Type B pancreatic cell (in vitro differentiated cells): ENCODE data around the gene SHISA6. TPM values are rescaled to one million over a fixed set of nuclear protein-coding genes. Genes with fewer than 3 reads are reported as not detected.
A peak's percentile ranks its signal among the peaks of the same experiment; 100 is the strongest.

Experiments used
- DNase-seq: peaks from one replicate; pipeline ENCODE4 v3.0.0; 2021; ENCODE audit warnings: mixed read lengths; ENCODE audit not compliant: unreplicated experiment; ENCODE audit errors: extremely low spot score
- H3K27ac Mint-ChIP-seq: 2 replicates; pipeline ENCODE4 v1.8.0; 2021; ENCODE audit warnings: mild to moderate bottlenecking, mixed read lengths
- H3K27me3 Mint-ChIP-seq: 2 replicates; pipeline ENCODE4 v1.8.0; 2021; ENCODE audit warnings: mixed read lengths
- H3K36me3 Mint-ChIP-seq: 2 replicates; pipeline ENCODE4 v1.8.0; 2021; ENCODE audit warnings: mixed read lengths
- H3K4me1 Mint-ChIP-seq: one replicate; pipeline ENCODE4 v1.8.0; 2021; ENCODE audit warnings: mixed read lengths; ENCODE audit not compliant: unreplicated experiment
- H3K4me3 Mint-ChIP-seq: 2 replicates; pipeline ENCODE4 v1.8.0; 2021; ENCODE audit warnings: mild to moderate bottlenecking, mixed read lengths
- H3K9me3 Mint-ChIP-seq: 2 replicates; pipeline ENCODE4 v1.8.0; 2021; ENCODE audit warnings: mixed read lengths
- total RNA-seq: library from RNA; stranded (reverse); gene quantifications from 2 replicates; pipeline ENCODE4 v1.2.1, GENCODE V29; 2021; ENCODE audit warnings: low replicate concordance
- TF ChIP-seq, protein P1 (sequence below): fragments of 200-600 bp; sonication (generic); conservative IDR thresholded peaks from 2 replicates; pipeline ENCODE4 v1.5.0; 2021; ENCODE audit warnings: antibody characterized with exemption, mild to moderate bottlenecking

SHISA6 gene
- total RNA-seq, 1 donor from 2014 or later = 5.0 TPM

DNA sequence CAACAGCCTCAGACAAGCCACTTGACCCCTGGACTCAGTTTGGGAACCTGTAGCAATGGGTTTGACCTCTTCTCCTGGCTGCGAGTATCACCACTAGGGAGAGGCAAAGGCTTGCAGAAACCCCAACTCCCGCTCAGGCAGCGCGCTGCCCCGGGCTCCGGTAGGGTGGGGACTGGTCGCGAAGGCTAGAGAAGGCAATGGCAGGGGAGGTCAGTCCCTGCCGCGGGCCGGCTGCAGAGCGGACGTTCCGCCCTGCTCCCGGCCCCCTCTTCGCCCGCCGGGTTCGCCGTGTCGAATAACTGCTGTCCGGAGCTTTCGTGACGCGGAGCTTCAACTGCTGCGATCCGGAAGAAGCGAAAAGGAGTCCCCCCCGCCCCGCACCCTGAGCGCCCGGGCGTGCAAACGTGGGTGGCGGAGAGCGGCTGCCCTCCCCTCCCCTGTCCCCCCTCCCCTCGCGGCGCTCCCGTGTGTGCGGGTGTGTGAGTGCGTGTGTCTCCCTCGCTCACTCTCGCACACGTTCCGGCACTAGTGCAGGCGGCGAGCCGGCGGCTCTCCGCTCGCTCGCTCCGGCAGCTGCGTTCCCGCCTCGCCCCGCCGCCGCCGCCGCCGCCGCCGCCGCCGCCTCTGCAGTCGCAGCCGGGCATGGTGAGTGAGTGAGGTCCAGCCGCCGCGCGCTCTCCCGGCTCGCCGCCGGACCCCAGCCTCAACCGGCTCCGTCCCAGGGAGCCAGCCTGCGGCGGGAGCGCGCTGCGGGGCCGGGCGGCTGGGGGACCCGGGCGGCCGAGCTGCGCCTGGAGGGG lies 772 bp upstream of the SHISA6 start:
- peaks cover 83% of the 10 kb centered on the region for H3K27me3 Mint-ChIP-seq
- H3K36me3 Mint-ChIP-seq = no peaks in the 10 kb centered on the region
- H3K9me3 Mint-ChIP-seq = no peaks in the 10 kb centered on the region
- H3K4me1 Mint-ChIP-seq = peaks cover 13% of the 10 kb centered on the region
- peak overlapping the region; percentile 81 for H3K4me3 Mint-ChIP-seq
- TF ChIP-seq, protein P1, sequence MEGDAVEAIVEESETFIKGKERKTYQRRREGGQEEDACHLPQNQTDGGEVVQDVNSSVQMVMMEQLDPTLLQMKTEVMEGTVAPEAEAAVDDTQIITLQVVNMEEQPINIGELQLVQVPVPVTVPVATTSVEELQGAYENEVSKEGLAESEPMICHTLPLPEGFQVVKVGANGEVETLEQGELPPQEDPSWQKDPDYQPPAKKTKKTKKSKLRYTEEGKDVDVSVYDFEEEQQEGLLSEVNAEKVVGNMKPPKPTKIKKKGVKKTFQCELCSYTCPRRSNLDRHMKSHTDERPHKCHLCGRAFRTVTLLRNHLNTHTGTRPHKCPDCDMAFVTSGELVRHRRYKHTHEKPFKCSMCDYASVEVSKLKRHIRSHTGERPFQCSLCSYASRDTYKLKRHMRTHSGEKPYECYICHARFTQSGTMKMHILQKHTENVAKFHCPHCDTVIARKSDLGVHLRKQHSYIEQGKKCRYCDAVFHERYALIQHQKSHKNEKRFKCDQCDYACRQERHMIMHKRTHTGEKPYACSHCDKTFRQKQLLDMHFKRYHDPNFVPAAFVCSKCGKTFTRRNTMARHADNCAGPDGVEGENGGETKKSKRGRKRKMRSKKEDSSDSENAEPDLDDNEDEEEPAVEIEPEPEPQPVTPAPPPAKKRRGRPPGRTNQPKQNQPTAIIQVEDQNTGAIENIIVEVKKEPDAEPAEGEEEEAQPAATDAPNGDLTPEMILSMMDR = peak; percentile 51
- peak overlapping the region; percentile 65 for H3K27ac Mint-ChIP-seq
- no peak for DNase-seq

DNA sequence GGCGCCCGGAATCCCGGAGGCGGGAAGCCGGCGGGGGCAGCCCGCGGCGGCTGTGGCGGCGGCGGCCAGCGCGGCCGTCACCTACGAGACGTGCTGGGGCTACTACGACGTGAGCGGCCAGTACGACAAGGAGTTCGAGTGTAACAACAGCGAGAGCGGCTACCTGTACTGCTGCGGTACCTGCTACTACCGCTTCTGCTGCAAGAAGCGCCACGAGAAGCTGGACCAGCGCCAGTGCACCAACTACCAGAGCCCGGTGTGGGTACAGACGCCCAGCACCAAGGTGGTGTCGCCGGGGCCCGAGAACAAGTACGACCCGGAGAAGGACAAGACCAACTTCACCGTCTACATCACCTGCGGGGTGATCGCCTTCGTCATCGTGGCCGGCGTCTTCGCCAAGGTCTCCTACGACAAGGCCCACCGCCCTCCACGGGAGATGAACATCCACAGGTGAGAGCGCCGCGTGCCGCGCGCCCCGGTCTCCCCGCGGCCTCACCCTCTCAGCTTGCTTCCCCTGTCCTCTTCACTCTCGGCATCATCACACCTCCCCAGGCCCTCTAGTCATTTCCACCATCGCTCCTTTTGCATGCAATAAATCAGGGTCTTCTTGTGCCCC lies 706 bp downstream of the SHISA6 start:
- Mint-ChIP-seq H3K4me3 (peak overlapping the region; percentile 82), H3K4me1 (peaks cover 13% of the 10 kb centered on the region), H3K27me3 (peaks cover 84% of the 10 kb centered on the region), H3K27ac (no peak overlapping the region), H3K9me3 (no peaks in the 10 kb centered on the region), H3K36me3 (no peaks in the 10 kb centered on the region)
- TF ChIP-seq, protein P1 = no peak
- no peak for DNase-seq

DNA sequence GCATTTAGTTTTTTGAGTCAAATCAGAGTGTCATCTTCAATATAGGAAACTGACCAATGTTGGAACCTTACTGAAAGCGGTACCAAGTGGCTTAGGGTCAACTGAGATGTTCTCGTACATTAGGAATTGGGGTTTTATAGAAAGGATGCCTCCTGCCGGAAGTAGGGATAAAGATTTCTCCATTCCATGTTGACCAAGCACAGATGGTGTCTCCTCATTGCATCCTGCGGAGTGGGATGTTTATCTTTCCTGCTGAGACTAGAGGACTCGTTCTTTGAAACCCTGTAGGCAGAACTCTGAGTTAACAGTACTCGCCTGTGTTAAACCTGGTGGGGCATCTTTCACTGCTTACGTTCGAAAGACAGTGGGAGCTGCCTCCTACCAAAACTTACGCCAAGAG lies 1.4 kb downstream of the SHISA6 start:
- peaks cover 84% of the 10 kb centered on the region for H3K27me3 Mint-ChIP-seq
- TF ChIP-seq, protein P1 = no peak
- DNase-seq = no peak
- no peak overlapping the region for H3K27ac Mint-ChIP-seq
- no peaks in the 10 kb centered on the region for H3K9me3 Mint-ChIP-seq
- peak overlapping the region; percentile 82 for H3K4me3 Mint-ChIP-seq
- peaks cover 13% of the 10 kb centered on the region for H3K4me1 Mint-ChIP-seq
- no peaks in the 10 kb centered on the region for H3K36me3 Mint-ChIP-seq

DNA sequence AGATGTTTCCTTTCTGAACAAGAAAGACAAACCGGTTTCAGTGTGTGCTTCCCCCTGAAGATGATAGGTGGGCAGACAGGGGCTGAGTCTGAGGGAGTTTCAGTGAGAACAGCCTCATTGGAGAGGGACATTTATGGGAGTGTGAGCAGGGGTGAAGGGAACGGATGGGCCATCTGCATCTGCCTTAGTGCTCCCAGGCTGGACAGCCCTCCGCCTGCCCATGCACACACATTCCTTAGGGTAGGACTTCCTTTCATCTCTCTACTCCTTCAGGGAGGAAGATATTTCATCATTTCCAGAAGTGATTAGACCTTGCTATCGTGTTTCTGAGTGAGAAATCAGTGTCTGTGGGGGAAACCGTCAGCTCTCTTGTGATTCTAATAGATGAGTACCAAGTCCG lies 3.8 kb downstream of the SHISA6 start:
- Mint-ChIP-seq H3K4me3 (no peak overlapping the region), H3K4me1 (no peaks in the 10 kb centered on the region), H3K36me3 (no peaks in the 10 kb centered on the region), H3K9me3 (no peaks in the 10 kb centered on the region), H3K27me3 (peaks cover 66% of the 10 kb centered on the region), H3K27ac (no peak overlapping the region)
- TF ChIP-seq, protein P1 = no peak
- DNase-seq = no peak

DNA sequence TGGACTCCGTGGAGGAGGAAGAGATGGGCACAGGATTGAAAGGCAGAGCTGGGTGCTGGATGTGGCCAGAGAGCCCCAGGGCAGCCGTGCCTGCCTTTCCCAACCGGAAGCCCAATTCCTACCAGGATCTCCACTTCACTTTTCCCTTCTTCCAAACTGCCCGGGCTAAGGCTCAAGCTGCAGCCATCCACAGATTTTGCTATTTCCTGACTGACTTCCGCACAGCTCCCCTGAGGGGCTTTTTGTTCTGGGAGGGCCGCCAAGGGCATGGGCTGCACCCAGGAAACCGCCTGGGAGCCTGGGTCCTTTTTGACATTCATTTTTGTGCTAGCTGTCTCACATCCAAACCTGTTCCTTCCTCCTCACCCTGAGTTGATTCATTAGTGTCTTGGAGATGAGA lies 4.2 kb downstream of the SHISA6 start:
- peaks cover 66% of the 10 kb centered on the region for H3K27me3 Mint-ChIP-seq
- no peaks in the 10 kb centered on the region for H3K9me3 Mint-ChIP-seq
- no peaks in the 10 kb centered on the region for H3K4me1 Mint-ChIP-seq
- TF ChIP-seq, protein P1 = no peak
- H3K4me3 Mint-ChIP-seq = no peak overlapping the region
- no peaks in the 10 kb centered on the region for H3K36me3 Mint-ChIP-seq
- no peak overlapping the region for H3K27ac Mint-ChIP-seq
- DNase-seq = no peak
